C4-2B (cell line): ENCODE measurements around the gene SCG3.

Source experiments
- ZFX ChIP-seq: fragments of 450-650 bp; IDR thresholded peaks from 2 replicates; pipeline ENCODE4 v1.6.1; 2017
- TF ChIP-seq, protein P1 (sequence below): fragments of 450-650 bp; conservative IDR thresholded peaks from 2 replicates; pipeline ENCODE4 v1.5.1; 2017; ENCODE audit warnings: mild to moderate bottlenecking

DNA sequence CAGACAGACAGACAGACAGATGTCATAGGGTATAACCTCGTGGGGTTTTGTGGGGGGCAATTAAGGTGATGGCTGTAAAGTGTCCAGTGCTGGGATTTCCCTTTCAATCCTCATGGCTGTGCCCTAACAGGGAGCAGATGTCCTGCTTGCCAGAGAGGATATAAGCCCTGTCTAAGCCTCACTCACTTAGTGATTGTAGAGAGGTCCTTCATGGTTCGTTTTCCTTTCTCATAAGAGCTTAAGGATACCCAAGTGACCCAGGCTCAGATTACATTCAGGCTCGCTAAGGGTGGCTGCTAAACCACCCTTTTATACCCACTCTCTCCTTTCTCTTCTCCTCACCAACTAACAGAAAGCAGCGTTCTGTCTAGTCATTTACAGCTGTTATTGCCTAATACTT is 36.9 kb downstream of the SCG3 start:
- TF ChIP-seq, protein P1, sequence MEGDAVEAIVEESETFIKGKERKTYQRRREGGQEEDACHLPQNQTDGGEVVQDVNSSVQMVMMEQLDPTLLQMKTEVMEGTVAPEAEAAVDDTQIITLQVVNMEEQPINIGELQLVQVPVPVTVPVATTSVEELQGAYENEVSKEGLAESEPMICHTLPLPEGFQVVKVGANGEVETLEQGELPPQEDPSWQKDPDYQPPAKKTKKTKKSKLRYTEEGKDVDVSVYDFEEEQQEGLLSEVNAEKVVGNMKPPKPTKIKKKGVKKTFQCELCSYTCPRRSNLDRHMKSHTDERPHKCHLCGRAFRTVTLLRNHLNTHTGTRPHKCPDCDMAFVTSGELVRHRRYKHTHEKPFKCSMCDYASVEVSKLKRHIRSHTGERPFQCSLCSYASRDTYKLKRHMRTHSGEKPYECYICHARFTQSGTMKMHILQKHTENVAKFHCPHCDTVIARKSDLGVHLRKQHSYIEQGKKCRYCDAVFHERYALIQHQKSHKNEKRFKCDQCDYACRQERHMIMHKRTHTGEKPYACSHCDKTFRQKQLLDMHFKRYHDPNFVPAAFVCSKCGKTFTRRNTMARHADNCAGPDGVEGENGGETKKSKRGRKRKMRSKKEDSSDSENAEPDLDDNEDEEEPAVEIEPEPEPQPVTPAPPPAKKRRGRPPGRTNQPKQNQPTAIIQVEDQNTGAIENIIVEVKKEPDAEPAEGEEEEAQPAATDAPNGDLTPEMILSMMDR, result no peak
- no peak for TF ChIP-seq ZFX
